ENCODE measurements around the gene LINC01488. TPM values are rescaled to one million over a fixed set of nuclear protein-coding genes. Genes with fewer than 3 reads are reported as not detected.

The LINC01488 gene
- total RNA-seq, 1 experiment from 2014 or later, result not detected

DNA sequence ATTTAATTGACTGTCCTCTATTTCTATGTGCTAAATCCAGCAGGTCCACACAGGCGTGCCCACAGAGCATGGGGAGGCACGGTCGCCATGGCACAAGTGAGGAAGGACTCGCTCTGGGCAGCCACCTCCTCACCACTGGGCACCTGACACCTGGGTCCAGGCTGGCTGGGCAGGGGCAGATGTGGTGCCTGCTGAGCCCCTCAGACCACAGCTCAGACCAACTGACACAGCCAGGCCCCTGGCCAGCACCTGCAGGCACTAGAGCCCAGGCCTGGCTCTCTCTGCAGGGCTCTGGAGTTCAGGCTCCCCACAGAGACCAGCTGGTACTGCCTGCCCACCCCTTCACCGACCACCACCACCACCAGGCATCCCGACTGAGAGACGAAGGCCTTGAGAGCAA, 27.9 kb downstream of the LINC01488 start:
- intact Hi-C loops (cut with micrococcal nuclease), result no loop called here
- CTCF ChIA-PET, result no interaction called here
- no peak for DNase-seq (ENCODE audit: low read depth, low spot score)

GRCh38 chr11:69509846-69510390, 28.5 kb downstream of the LINC01488 start:
- Histone ChIP-seq H4K20me1 (ENCODE audit: insufficient read depth) (no peaks in the 10 kb centered on the region), H3K27me3 (ENCODE audit: insufficient read depth, low read length) (no peaks in the 10 kb centered on the region), H3K4me1 (ENCODE audit: control insufficient read depth in 1 of 2, insufficient read depth in 2 of 2, low read length in 2 of 2) (peaks cover 0 to 25% of the 10 kb centered on the region in 2 experiments; a peak in 3 of 4 replicates), H3K4me2 (ENCODE audit: low read length) (peak overlapping the region; percentile 56), H3K79me2 (ENCODE audit: insufficient read depth, low read length) (no peaks in the 10 kb centered on the region), H2AFZ (ENCODE audit: low read depth, low read length, poor library complexity, severe bottlenecking) (no peak overlapping the region), H3K9ac (ENCODE audit: low read length) (no peak overlapping the region), H3K4me3 (replicated peaks in 1 of 2; ENCODE audit: low read depth in 1 of 2, low read length in 2 of 2) (no peak overlapping the region), H3K9me2 (ENCODE audit: insufficient read depth) (no peaks in the 10 kb centered on the region), H3K36me3 (ENCODE audit: control insufficient read depth in 1 of 2, insufficient read depth in 2 of 2, low read length in 2 of 2) (no peaks in the 10 kb centered on the region), H3K27ac (ENCODE audit: low read depth, low read length) (no peak overlapping the region), H3K9me3 (ENCODE audit: control insufficient read depth in 1 of 2, insufficient read depth in 1 of 2, low read depth in 1 of 2, low read length in 2 of 2) (no peaks in the 10 kb centered on the region)
- ATAC-seq (peak; percentile 33; the same call in 1 of the 2 replicates), DNase-seq (ENCODE audit: low read depth, low spot score) (no peak)
- BruUV-seq (replicated peaks), result no TSS peak
- ChIA-PET CTCF (no interaction called here), POLR2A (no interaction called here), RAD21 (ENCODE audit: low non-redundant PET in 1 of 2, low total read pairs in 2 of 2, uncharacterized antibody in 2 of 2, unreplicated experiment in 2 of 2) (no interaction called here)
- no peak for TF ChIP-seq EZH2phosphoT487 (IDR thresholded peaks at IDR 0.05; ENCODE audit: borderline replicate concordance)
- TF ChIP-seq CTCF (IDR thresholded peaks at IDR 0.05 in 2 of 3, conservative IDR thresholded peaks at IDR 0.05 in 1 of 3; ENCODE audit: borderline replicate concordance in 1 of 3, insufficient read depth in 1 of 3, low read depth in 2 of 3, low read length in 2 of 3), result no peak
- no peak for TF ChIP-seq FOSL1 (IDR thresholded peaks at IDR 0.05; ENCODE audit: low read depth)
- TF ChIP-seq JUND (IDR thresholded peaks at IDR 0.05), result no peak
- TF ChIP-seq ZBTB33 (IDR thresholded peaks at IDR 0.05; ENCODE audit: extremely low read depth, insufficient replicate concordance, low read length), result no peak
- TF ChIP-seq ZNF274 (IDR thresholded peaks at IDR 0.05; ENCODE audit: low read depth, low read length), result no peak
- no peak for TF ChIP-seq ELF1 (IDR thresholded peaks at IDR 0.05; ENCODE audit: borderline replicate concordance, low read depth)
- TF ChIP-seq SRF (IDR thresholded peaks at IDR 0.05; ENCODE audit: low read depth), result no peak
- TF ChIP-seq, protein P1, sequence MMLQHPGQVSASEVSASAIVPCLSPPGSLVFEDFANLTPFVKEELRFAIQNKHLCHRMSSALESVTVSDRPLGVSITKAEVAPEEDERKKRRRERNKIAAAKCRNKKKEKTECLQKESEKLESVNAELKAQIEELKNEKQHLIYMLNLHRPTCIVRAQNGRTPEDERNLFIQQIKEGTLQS (IDR thresholded peaks at IDR 0.05), result no peak
- intact Hi-C loops (cut with micrococcal nuclease), result no loop called here

More for the DNA sequence above, 27.9 kb downstream of the LINC01488 start:
- H3K27me3 ChIP-seq (ENCODE audit: insufficient read depth, low read length), result no peaks in the 10 kb centered on the region
- H3K9me3 ChIP-seq (ENCODE audit: control insufficient read depth in 1 of 2, insufficient read depth in 1 of 2, low read depth in 1 of 2, low read length in 2 of 2), result no peaks in the 10 kb centered on the region
- no peak overlapping the region for H3K4me3 ChIP-seq (replicated peaks in 1 of 2; ENCODE audit: low read depth in 1 of 2, low read length in 2 of 2)
- ATAC-seq, result no peak
- H4K20me1 ChIP-seq (ENCODE audit: insufficient read depth), result no peaks in the 10 kb centered on the region
- H3K4me2 ChIP-seq (ENCODE audit: low read length), result peak overlapping the region; percentile 19; the same call in 1 of the 2 replicates
- H3K9me2 ChIP-seq (ENCODE audit: insufficient read depth), result no peaks in the 10 kb centered on the region
- H3K9ac ChIP-seq (ENCODE audit: low read length), result no peak overlapping the region
- no peaks in the 10 kb centered on the region for H3K79me2 ChIP-seq (ENCODE audit: insufficient read depth, low read length)
- no peak overlapping the region for H3K27ac ChIP-seq (ENCODE audit: low read depth, low read length)
- H3K36me3 ChIP-seq (ENCODE audit: control insufficient read depth in 1 of 2, insufficient read depth in 2 of 2, low read length in 2 of 2), result no peaks in the 10 kb centered on the region
- RAD21 ChIA-PET (ENCODE audit: low non-redundant PET in 1 of 2, low total read pairs in 2 of 2, uncharacterized antibody in 2 of 2, unreplicated experiment in 2 of 2), result no interaction called here
- peaks cover 0 to 25% of the 10 kb centered on the region in 2 experiments; a peak in 3 of 4 replicates for H3K4me1 ChIP-seq (ENCODE audit: control insufficient read depth in 1 of 2, insufficient read depth in 2 of 2, low read length in 2 of 2)
- TF ChIP-seq FOSL1 (IDR thresholded peaks at IDR 0.05; ENCODE audit: low read depth) (no peak), POLR2AphosphoS5 (IDR thresholded peaks at IDR 0.05; ENCODE audit: low read depth, low read length) (no peak), SIN3A (IDR thresholded peaks at IDR 0.05; ENCODE audit: low read depth) (no peak), ELF1 (IDR thresholded peaks at IDR 0.05; ENCODE audit: borderline replicate concordance, low read depth) (no peak)
- POLR2A ChIA-PET, result no interaction called here
- no TSS peak for BruUV-seq (replicated peaks)
- H2AFZ ChIP-seq (ENCODE audit: low read depth, low read length, poor library complexity, severe bottlenecking), result peak overlapping the region; percentile 25
